SU-DHL-6 (cell line): ENCODE results near the gene C1orf185.

ENCODE experiments used
- EZH2phosphoT487 ChIP-seq: fragments of 200-600 bp; sonication (generic), shearing (Covaris generic); conservative IDR thresholded peaks from 2 replicates; pipeline ENCODE4 v1.6.1; 2018; ENCODE audit warnings: mild to moderate bottlenecking, antibody characterized with exemption, low read length, moderate library complexity, mixed read lengths
- TF ChIP-seq, protein P1 (sequence below): fragments of 200-600 bp; sonication (generic); IDR thresholded peaks from one replicate; pipeline ENCODE4 v1.5.1; 2017; ENCODE audit warnings: antibody characterized with exemption, mild to moderate bottlenecking, low read length, moderate library complexity; ENCODE audit not compliant: insufficient read depth, poor library complexity, severe bottlenecking

DNA sequence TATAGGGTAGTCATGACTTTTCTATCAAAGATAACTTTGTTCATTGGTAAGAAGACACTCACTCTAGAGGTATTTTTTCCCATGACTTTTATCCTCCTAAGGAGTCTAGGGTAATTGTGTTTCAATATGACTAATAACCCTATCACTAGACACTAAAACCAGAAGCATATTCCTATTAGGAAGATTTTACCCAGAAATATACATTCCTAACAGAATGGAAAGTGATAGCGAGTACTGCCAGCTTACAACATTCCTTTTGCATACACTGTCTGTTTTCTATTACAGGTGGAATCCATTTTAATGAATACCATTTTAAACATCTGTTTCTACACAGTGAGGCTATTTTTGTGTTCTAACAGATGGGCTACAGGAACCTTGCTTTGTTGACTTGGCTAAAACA lies 31.4 kb upstream of the C1orf185 start:
- TF ChIP-seq, protein P1, sequence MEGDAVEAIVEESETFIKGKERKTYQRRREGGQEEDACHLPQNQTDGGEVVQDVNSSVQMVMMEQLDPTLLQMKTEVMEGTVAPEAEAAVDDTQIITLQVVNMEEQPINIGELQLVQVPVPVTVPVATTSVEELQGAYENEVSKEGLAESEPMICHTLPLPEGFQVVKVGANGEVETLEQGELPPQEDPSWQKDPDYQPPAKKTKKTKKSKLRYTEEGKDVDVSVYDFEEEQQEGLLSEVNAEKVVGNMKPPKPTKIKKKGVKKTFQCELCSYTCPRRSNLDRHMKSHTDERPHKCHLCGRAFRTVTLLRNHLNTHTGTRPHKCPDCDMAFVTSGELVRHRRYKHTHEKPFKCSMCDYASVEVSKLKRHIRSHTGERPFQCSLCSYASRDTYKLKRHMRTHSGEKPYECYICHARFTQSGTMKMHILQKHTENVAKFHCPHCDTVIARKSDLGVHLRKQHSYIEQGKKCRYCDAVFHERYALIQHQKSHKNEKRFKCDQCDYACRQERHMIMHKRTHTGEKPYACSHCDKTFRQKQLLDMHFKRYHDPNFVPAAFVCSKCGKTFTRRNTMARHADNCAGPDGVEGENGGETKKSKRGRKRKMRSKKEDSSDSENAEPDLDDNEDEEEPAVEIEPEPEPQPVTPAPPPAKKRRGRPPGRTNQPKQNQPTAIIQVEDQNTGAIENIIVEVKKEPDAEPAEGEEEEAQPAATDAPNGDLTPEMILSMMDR: no peak
- TF ChIP-seq EZH2phosphoT487: no peak
